ENCODE data around the gene TBC1D14.

Gene TBC1D14

DNA sequence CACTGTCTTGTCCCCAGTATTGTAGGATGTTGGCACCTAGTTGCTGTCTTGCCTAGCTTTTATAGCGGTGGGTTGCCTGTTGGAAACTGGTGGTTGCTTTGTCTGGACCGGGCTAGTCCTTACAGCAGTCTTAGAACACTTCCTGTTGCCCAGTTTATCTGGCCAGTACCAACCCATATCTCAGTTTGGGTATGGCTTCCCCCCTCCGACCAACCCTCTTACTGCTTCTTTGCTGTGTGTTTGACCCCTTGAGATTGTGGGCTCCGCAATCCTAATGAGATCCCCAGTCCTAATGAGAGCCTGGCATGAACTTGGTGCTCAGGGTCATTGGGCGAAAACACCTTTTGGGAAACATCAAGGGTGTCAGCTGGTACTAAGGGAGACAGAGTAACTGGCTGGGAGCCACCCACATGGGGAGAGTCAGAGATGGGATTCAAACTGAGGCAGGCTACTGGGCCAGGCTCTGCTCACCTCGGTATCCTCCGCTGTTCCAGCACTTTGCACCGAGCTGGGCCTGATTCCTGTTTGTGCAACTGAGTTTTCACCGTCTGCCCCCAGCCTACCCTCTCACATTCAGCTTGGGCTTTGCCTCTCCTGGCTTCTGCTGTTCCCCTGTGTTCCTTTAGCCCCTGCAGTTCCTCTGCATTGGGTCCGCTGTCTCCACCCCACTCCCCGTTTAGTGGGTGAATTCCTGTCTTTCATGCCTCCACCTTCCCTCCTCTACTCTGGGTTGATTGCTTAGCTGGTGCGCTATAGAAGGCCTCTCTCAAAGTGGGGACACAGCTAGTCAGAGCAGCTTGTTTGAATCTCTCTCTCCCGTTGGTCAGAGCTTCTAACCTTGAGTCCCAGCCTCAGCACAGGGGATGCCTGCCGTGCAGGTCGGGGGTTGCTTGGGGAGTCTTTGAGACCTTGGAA is 1.6 kb downstream of the TBC1D14 start:
- DNase-seq: peak; percentile 55

DNA sequence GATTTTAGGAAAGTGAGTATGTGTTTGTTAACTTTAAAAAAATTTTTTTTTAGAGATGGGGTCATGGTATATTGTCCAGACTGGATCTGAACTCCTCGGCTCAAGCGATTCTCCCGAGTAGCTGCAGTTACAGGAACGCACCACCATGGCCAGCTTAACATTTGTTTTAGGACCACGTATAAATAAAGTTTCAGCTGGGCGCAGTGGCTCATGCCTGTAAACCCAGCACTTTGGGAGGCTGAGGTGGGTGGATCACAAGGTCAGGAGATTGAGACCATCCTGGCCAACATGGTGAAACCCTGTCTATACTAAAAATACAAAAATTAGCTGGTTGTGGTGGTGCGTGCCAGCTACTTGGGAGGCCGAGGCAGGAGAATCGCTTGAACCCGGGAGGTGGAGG is 2.3 kb downstream of the TBC1D14 start:
- peak; percentile 34 for DNase-seq

DNA sequence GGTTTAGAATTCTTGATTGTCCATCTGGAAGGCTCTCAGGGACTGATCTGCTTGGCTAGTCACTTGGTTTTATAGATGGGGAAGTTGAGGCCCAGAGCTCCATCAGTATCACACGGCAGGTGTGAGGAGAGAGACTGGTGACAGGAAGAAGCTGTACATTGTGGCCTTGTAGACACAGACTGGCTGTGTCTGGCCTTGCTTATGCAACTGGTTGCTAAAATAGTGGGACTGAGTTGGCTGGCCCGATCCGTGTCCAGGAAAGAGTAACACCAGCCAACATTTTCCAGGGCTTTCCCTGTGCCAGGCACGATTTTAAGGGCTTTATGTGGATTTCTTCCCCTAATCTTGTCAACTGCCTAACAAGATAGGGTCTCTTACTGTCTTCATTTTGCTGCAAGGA is 2.8 kb downstream of the TBC1D14 start:
- DNase-seq: peak; percentile 46

DNA sequence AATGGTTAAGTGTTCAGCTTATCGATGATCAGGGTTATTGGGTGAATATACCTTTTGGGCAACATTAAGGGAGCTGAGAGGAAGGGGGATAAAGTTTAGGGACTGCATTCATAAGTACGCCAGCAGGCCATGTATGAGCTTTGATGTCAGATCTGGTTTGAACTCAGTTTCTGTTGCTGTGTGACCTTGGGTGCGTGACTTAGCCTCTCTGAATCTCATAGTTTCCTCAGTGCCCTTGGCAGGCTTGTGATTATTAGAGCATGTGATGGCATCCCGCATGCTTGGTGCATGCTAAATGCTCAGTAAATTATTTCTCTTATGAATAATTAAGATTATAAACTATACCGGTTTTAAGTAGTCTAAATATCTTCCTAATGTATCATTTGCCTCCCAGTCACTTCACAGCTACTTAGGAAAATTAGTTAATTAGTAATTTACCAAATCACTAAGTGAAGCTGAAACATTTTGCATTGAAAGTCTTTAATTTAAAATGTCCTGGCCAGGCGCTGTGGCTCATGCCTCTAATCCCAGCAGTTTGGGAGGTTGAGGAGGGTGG is 3.8 kb downstream of the TBC1D14 start:
- DNase-seq: peak; percentile 30

DNA sequence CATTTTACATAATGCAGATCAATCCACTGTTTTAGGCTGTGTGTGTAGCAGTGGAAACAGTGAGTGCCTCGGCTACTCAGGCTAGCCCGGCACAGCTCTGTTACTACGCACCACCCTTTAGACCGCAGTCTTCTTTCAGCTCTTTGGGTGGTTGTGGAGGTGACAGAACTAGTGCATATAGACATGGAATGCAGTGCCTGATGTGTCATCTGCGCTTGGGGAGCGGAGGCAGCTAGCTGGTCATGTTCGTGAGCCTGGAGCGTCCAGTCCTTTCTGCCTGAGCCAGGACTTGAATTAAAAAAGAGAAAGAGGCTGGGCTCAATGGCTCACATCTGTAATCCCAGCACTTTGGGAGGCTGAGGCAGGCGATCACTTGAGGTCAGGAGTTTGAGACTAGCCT is 4.8 kb downstream of the TBC1D14 start:
- peak; percentile 56 for DNase-seq

DNA sequence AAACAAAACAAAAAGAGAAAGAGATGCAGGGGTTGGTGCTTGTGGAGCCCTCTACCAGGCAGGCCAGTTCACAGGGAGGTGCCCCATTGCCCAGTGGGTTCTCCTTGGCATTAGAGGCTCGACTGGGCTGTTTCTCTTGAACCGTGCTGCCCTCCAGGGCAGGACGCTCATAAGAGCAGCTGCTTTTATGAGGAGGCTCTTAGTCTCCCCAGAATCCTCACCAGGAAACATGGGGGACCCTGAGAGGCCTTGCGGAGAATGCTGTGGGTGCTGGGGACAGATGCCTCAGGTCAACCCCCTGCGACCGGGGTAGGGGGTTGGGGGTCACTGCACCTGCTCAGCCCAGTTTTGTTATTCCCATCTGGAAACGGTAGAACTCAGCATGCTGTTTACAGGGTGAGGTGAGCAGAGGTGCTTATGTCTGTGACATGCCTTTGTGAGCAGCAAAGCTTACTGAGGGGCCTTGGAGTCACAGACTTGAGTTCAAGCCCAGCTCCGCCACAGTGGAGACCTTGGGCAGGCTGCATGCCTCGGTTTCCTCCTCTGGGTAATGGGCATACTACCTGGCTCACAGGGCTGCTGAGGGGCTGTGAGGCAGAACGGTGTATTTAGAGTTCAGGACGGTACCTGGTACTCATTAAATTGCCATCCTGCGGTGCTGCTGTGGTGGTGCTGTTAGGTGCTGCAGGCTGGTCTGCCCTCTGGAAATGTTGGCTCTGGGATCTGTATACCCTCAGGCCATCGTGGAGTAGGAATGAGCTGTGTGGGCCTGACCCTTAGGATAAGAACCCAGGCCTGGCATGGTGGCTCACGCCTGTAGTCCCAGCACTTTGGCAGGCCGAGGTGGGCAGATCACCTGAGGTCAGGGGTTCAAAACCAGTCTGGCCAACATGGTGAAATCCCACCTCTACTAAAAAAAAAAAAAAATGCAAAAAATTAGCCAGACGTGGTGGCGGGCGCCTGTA is 5.7 kb downstream of the TBC1D14 start:
- peak; percentile 53 for DNase-seq

DNA sequence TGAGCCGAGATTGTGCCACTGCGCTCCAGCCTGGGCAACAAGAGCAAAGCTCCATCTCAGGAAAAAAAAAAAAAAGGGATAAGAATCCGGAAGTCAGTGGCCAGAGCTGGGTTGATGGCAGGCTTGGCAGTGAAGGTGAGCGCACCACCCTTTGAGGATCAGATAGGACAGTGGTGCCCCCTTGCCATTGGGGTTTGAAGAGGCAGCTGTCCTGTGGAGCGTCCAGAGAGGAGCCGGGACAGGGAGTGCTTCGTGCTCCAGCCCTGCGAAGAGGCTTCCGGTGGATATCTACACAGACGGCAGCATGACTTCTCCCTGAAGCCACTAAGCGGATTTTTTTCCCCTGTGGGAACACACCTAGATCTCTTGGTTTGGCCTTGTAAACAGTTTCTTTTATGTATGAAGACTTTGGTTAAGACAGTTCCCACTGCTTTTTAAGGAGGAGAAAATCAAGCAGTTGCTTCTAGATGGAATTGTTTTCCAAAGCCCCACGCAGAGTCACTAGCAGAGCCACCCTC is 6.5 kb downstream of the TBC1D14 start:
- peak; percentile 41 for DNase-seq

DNA sequence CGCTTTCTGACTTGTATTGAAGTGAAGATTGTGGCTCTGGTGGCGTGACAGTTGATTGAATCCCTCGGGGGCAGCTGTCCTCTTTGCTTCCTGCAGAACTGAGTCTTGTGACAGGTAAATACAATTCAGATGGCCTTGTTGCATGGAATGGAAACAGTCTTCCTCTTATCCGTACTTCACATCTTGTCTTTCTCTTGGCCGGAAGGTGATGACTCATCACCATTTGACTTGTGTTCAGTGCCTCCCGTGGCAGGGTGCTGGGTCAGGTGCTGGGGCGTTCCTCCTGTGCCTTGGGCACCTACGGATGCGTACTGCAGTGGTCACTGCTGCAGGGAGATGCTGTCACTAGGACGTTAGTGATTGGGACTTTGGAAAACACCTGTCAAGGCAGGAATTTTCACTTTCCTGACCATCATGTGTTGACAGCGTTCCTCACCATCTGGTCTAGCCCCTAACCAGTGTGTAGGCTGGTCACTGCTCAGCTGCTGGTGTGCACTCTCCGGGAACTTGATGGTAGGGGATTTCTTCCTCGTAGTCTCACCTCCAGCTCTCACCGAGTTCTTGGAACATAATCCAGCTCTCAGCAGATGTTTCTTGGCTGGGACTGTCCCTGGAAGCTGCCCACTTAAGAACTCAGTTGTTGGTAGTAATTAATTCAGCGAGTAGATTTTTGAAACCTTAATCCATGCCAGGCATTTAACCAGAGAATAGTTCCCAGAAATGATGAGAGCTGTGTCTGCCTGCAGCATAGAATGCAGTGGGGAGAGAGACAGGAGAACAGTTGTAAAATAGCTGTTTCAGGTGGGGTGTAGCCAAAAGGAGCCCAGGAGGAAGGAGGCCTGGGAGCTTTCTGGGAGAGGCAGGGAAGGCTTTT is 7.2 kb downstream of the TBC1D14 start:
- DNase-seq: peak; percentile 89

DNA sequence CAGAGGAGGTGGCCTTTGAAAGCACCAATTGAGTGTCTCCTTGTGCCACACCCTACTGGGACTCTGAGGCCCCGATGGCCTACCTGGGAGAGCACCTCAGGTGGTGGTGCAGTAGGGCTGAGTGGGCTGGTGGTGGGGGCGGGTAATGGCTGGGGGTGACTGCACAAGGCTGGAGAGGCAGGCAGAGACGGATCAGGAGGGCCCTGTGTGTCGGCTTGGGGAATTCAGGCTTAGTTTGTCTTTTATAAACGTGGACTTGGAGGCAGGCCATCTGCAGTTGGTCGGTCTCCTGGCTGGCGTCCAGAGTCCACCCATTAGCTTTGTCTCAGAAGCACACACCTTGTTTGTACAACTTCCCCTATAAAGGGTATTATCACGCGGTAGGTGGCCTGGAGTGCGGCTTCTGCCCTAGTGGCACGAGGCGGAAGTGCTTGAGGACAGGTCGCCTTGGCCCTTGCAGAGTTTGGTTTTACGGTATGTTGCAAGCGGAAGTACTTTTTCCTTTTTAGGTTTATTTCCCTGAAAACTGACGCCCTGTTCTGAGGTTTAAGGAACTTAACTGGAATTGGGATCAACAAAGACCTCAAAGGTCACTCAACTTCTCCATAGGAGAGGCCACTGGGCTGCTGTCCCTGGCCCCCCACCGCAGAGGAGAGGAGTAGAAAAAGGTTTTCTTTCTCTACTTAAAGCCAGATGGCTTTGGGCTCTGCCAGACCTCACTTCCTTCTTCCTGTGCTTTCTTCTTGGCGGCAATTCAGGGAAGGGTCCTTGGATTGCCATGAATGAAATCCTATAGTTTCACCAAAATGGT is 8.0 kb downstream of the TBC1D14 start:
- DNase-seq: peak; percentile 75

DNA sequence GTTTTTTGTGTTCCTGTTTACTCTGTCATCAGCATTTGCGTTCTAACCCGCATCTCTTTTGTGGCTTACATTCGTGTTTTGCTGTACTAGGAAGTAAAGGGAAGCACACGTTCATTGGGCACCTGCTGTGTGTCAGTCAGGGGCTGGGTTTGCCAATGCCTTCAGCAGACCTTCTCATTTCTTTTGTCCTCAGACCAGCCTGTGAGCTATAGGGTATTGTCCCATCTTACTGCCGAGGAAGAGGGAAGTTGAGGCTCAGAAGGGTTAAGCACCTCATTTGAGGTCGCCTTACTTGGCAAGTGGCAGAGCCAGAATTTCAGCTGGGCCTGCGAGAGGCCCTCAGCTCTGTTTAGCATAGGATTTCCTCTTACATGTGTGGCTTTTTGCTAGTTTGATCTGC is 8.7 kb downstream of the TBC1D14 start:
- DNase-seq: peak; percentile 65

DNA sequence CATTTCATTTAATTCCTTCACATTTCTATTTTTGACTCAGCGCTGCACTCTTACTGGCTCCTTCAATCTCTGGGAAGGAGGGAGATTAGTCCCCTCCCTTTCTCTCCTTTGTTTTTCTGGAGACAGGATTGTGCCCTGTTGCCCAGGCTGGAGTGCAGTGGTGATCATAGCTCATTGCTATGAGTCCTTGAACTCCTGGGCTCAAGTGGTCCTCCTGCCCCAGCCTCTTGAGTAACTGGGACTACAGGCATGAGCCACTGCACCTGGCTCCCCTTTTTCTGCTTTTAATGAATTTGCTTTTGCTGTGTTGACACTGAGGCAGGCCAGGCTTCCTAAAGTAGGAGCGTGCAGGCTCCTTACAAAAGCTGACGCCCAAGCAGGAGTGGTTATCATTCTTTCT is 10.5 kb downstream of the TBC1D14 start:
- peak; percentile 48 for DNase-seq

DNA sequence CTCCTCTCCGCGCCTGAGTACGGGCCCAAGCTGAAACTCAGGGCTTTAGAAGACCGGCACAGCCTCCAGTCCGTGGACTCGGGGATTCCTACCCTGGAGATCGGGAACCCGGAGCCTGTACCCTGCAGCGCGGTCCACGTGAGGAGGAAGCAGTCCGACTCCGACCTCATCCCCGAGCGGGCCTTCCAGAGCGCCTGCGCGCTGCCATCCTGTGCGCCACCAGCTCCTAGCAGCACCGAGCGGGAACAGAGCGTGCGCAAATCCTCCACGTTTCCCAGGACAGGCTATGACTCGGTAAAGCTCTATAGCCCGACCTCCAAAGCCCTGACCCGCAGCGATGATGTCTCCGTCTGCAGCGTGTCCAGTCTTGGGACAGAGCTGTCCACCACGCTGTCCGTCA is 13.9 kb downstream of the TBC1D14 start:
- DNase-seq: no peak

DNA sequence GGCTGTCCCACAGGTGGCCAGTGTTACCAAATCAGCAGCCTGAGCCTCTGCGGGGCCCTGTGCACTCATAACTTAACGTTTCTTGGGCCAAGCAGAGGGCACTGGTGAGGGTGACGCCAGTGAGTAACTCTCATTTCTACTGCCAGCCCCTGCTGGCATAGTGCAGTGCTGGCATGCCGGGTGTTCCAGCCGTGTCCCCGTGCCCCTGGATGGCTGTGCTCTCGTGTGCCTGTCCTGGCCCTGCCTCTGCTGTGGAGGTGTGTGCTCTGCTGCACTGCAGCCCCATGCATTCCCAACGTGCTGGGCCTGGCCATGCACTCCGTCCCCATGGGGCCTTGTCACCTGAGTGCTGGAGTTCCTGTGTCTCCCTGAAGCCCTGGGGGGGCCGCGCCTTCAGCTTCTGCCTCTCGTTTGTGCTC is 14.7 kb downstream of the TBC1D14 start:
- DNase-seq: no peak

DNA sequence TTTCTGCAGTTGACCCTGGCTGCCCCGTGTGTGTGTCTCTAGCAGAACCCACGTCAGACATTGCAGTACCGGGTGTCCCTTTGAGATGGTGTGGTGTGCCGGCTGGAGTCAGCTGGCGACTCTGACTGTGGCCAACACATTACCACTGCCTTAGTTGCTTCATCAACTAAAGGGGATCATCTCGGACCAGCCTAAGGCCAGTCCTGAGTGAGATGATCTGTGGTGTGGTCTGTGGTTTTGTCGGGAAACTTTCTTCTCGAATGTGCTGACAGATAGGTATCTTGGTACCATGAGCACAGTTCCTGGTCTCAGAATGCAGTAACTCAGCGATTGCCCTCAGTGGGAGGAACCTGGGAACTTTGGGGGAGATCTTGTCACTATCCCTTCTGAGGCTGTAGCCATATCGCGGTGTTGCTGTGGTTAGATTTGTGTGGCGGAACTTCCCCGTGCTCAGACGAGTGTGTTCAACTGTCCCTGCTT is 15.8 kb downstream of the TBC1D14 start:
- no peak for DNase-seq

DNA sequence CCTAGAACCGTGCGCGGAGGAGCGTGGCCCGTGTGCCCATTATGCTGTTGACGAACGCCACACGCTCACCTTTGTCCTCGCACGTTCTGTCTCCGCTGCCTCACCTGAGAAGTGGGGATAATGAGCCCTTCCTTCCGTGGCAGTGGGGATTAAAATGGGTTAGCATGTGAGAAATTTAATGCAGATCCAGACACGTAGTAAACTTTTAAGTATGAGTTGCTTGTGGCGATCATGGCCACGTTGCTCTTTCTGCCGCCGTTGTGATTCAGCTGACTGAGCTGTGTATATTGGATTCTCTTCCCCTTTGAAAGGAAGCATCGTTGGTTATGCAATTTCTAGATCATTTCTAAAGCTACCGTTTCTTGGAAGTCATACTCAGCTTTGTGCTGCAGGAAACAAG is 16.5 kb downstream of the TBC1D14 start:
- no peak for DNase-seq

DNA sequence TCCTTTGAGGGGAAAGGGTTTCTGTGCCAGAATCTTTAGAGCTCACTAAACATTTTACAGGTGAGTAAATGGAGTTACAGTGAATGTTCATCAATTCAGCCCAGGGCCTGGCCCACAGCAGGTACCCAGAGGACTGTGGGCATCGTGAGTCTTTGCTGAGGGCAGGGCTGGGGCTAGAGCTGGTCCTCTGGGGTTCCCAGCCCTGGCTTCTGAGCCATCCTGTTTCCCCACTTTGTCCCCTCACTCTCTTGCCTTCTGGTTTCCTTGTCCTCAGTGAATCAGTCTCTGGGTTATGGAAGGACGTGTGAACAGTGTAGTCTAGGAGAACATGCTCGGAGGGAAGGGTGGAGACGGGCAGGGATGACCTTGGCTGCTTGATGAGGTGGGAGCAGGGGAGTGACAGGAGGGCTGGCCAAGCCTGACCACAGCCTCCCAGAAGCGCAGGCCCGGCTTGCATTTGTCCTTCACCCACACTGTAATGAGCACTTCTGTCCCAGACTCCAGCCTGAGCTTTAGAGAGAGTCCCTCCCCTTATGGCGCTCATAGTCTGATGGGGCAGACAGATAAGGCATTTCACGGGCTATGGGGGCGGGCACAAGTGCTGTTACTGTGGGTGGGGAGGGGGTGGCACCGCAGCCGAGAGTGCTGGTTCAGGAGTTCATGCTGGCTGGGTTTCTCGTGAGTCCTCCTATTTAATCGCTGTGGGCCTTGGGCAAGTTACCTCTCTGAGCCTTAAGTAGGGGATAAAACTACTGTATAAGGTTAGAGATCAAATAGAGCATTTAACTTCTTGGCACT is 17.3 kb downstream of the TBC1D14 start:
- DNase-seq: peak; percentile 87

DNA sequence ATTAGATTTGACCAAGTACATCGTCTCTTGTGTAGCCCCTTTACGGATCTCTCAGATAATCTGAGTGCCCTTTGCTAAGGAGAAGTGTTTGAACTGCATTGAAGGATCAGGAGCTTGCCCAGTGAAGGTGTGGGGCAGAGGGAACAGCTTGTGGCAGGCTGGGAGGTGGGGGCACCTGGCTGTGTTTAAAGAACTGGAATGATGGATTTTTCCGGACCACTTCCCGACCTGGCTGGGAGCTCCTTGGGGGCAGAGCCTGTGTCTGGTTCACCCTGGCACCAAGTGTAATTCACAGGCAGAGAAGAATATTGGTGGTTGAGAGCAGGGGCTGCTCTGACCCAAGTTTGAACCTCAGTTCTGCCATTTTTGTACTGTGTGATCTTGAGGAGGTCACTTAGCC is 18.5 kb downstream of the TBC1D14 start:
- no peak for DNase-seq

DNA sequence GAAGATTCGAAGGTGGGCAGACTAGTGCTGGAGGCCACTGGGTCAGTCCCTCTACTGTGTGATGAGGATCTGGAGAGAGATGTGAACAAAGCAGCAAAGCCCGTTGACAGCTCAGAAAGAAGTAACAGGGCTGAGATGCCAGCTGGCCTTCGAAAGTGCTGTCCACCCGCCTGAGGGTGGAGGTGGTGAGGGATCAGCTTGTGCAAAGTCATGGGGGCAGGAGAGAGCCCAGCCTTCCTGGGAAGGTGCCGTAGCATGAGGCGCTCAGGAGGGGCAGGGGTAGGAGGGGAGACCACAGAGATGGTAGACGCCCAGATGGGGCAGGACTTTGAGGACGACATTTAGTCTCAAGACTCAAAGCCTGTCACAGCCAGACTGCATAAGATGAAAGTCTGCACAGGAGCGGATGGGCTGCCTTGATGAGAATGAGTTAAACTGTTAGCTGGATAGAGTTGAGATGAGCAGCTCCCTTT is 19.7 kb downstream of the TBC1D14 start:
- DNase-seq: no peak

DNA sequence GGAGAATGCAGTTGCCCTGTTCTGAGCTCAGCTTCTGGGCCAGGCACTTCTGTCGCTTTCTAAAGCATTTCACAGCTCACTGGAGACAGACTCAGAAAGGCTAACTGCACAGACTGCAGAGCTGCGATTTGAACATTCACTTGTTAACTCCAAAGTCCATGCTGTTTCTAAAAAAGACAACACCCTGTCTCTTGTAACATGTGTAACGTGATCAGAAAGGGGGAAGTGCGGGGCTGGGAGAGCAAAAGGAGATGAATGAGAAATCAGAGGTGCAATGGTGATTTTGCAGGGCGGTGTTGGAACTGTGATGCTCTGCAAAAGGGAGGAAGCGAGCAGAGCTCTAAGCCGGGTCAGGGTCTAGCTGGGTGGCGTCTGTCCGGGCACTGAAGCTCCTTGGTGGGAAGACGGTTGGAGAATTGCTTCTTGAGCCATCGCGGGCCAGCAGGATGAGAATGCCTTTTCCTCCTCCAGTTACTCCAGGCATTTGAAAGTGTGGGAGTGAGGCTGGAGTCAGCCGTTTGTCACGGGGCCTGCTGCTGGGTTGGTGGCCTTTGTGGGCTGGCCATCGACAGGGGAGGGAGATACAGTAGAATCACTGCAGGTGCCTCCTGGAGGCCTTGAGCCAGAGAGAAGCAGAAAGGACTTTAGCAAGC is 20.3 kb downstream of the TBC1D14 start:
- no peak for DNase-seq
